ENCODE data around the gene TGFBR3.

TGFBR3 gene

DNA sequence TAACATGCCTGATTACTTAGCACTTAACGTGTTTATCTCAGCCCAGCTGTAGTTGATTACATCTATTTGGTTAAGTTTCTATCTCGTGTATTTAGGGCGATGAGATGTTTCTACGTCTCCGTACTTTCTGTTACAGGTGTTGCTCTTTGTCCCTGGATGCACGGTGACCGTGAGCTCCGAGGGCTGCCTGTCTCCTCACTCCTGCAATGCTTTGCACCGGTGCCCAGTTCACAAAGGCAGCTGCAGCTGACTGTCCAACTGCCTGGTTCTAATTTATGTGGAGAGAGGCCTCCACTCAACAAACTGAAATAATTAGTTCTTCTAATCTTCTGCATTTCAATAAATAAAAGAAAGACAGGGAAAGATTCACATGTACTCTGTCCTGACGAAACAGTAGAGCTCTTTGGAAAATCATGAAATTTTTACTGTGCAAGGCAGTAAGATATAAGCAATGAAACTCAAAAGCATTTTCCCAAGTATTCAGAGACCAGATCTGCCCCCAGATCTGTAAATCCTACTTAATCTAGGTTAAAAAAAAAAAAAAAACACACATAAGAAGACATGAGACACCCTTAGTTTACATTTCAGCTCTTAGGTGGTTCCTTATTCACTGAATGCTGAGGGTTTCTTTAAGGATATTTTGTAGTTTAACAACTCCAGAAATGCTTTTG, 108.2 kb downstream of the TGFBR3 start:
- no peak for DNase-seq (ENCODE audit: low read depth in 2 of 2)

GRCh38 chr1:91777196-91777595, 108.8 kb downstream of the TGFBR3 start:
- DNase-seq (ENCODE audit: low read depth in 2 of 2): no peak

GRCh38 chr1:91776068-91776794, 109.7 kb downstream of the TGFBR3 start:
- no peak for DNase-seq (ENCODE audit: low read depth in 2 of 2)

GRCh38 chr1:91775227-91775626, 110.7 kb downstream of the TGFBR3 start:
- no peak for DNase-seq (ENCODE audit: low read depth in 2 of 2)

- DNase-seq (ENCODE audit: low read depth in 2 of 2): no peak
Measured at GRCh38 chr1:91774520-91775203, 111.3 kb downstream of the TGFBR3 start.

DNA sequence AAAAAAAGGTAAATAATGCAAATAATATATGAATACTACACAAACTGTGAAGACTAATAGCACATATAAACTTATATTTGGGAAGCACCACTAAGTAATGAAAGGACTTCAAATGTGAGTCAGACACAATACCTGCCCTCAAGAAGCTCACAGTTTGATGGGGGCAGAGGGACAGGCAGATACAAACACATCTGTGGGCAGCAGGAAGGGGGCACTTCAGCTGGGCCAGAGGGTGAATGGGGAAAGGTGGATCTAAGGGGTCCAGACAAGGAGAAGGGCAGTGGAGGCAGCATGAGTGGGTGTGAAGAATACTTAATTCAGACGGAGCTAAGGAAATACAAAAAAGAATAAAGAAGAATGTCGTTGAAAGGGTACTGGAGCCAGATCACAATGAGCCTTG, 114.2 kb downstream of the TGFBR3 start:
- DNase-seq (ENCODE audit: low read depth in 2 of 2): no peak

DNA sequence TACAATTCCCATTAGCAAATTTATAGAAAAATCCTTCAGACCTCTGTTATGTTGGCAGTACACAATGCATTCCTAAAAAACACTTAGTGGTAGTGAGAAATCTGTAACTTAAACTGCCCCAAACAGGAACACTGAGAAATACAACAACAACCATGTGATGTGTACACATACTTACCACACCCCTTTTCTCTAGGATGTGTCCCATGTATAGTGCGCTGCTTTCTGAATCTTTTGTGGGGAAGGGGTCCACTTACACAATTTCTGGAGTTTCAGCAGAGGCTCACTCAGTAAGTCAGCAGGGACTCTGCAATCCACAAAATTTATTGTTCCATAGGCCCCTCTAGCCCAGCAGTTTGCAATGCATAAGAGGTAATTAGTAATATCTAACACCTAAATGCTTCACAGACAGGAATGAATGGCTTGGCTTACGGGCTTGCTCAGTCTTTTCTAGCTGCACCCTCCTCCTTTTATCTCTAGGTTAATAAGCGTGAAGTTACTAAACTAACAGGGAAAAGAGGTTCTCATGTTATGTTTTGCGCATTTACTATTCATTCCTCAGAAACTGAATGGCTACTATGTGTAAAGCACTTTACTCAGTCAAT, 115.2 kb downstream of the TGFBR3 start:
- DNase-seq (ENCODE audit: low read depth in 2 of 2): no peak

DNA sequence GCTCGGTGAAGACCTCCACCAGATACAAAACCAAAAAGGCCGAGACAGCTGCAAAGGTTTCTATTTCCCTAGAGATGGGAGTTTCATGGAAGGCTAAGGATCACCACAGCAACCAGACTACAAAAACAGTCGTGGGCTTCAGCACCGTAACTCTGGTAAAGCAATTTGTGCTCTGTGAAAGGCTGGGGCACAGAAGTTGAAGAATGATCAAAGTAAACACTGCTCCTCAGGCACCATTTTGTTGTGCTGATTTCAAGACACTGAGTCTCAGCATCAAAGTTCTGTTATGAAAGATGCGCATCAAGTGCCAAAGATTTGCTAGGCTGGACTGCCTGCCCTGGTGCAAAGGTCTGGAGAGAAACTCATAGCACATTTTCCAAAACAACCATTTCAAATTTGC, 116.2 kb downstream of the TGFBR3 start:
- DNase-seq (ENCODE audit: low read depth in 2 of 2): no peak

GRCh38 chr1:91768786-91769725, 116.9 kb downstream of the TGFBR3 start:
- DNase-seq (ENCODE audit: low read depth in 2 of 2): no peak

GRCh38 chr1:91768120-91768519, 117.8 kb downstream of the TGFBR3 start:
- no peak for DNase-seq (ENCODE audit: low read depth in 2 of 2)

- DNase-seq (ENCODE audit: low read depth in 2 of 2): no peak
Measured at GRCh38 chr1:91766883-91767282, 119.1 kb downstream of the TGFBR3 start.

DNA sequence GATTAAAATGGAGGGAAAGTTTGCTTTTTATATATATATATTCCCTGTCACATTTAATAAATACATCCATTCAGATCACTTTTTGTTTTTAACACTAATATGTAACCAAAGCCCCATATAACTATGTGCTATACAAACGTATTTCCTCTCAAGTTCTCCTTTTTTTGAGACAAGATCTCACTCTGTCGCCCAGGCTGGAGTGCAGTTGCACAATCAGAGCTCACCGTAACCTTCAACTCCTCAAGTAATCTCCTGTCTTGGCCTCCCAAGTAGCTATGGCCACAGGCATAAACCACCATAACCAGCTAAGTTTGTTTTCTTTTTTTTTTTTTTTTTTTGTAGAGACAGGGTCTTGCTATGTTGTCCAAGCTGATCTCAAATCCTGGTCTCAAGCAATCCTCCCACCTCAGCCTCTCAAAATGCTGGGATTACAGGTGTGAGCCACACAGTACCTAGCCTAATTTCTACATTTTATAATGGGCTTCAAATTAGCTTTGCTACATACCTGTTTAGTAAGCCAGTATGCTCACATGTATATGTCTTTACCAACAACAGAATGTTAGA, 120.0 kb downstream of the TGFBR3 start:
- no peak for DNase-seq (ENCODE audit: low read depth in 2 of 2)

GRCh38 chr1:91765293-91765692, 120.7 kb downstream of the TGFBR3 start:
- no peak for DNase-seq (ENCODE audit: low read depth in 2 of 2)

GRCh38 chr1:91764471-91765115, 121.4 kb downstream of the TGFBR3 start:
- DNase-seq (ENCODE audit: low read depth in 2 of 2): no peak

DNA sequence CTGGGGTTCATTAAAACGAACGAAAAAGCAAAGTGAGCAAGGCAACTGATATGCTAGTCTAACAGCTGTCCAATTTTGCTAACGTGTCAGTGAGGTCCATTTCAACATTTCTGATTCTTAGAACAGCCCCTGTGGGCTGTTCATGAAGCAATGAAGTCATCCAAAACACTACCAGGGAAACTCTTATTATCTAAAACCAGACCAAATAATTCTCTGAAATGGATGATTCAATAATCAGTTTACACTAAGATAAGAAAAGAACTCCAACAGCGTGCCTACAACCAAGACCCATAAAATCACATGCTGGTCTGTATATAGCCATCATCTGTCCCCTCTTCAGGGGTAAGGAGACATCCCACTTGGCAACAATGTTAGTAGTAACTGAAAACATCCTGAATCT, 122.7 kb downstream of the TGFBR3 start:
- no peak for DNase-seq (ENCODE audit: low read depth in 2 of 2)

- no peak for DNase-seq (ENCODE audit: low read depth in 2 of 2)
Measured at GRCh38 chr1:91761295-91761721, 124.6 kb downstream of the TGFBR3 start.

- DNase-seq (ENCODE audit: low read depth in 2 of 2): no peak
Measured at GRCh38 chr1:91760512-91760911, 125.4 kb downstream of the TGFBR3 start.

DNA sequence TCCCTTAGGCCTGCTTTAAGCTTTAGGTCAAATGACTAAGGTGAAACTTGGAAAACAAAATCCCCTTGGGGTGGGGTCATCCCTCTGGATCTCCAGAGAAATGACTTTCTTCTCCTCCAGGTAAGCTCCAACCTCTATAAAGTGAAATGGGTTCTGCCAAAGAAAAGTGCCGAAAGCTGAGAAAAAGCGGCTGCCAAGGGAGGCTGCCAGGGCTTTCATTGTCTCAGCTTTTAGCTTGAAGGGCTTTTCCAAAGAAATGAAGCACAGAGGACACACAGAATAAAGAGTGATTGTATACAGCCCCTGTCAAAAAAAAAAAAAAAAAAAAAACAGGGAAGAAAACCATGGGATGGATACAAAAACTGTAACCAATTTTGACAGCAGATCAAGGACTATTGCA, 126.9 kb downstream of the TGFBR3 start:
- DNase-seq (ENCODE audit: low read depth in 2 of 2): no peak

DNA sequence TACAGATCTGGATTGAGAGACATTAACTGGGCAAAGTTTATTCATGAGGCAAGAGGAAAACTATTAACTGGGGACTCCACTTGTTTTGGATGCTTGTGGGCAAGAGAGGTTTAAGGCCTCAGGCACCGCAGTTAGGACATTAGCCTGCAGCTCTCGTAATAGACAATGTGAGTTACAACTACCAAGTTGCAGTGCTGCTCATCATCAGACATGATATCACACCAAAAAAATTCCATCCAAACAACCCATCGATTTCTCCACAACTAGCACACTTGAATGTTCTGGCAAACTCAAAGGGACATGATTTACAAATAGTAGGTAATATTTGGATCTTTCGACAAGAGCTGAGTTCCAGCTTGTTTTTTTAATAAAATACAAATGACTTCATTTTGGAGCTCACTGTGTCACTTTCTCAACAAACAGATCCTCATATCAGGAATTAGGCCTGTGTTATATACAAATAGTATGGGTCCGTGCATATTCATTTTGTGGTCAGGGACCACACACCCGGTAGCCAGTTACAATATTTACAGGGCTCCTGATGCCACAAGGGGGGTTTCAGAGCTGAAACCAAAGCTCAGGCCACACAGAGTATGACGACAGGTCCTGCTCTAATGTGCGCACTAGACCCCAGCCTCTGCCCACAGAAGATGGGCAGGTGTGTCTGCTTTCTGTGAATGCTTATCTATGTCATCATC, 128.0 kb downstream of the TGFBR3 start:
- no peak for DNase-seq (ENCODE audit: low read depth in 2 of 2)

DNA sequence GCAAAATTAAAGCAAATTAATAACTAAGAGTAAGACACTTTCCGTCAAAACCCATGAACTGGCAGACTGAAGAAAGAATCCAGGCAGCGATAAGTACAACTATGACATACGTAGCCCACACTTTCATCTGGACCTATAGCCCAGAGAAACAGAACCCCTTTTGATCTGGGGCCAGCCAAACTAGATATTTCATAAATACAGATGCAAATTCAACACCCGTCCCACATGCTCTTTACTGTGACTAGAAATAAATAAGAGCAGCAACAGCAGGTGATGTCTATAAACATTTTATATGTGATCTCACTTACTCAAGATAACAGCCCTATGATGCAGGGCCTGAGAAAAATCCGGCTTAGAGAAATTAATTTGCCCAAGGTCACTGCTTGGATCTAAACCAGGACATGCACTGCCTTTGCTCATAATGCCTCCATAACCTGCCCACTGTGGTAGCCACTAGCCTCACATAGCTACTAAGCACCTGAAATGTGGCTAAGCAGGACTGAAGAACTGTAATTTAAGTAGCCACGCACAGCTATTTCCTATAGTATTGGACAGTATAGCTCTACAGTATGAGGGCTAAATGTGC, 130.2 kb downstream of the TGFBR3 start:
- DNase-seq (ENCODE audit: low read depth in 2 of 2): no peak
